Activated B cell treated with CpG ODN at 0.5 μM for 24 hours (primary cell): ENCODE results near the gene RFX2. TPM values are rescaled to one million over a fixed set of nuclear protein-coding genes. Genes with fewer than 3 reads are reported as not detected.
"Not testable (repeated sequence)": the region's sequence is repeated elsewhere in the genome, so short reads cannot be mapped to it uniquely, and the experiment has no call there.

Experiments
- ATAC-seq: fragments of 200-7000 bp; cut with Tn5 transposase; one replicate; pipeline ENCODE4 v1.10.0; 2021; ENCODE audit warnings: low read depth, mild to moderate bottlenecking, moderate library complexity
- CTCF ChIA-PET: fragments of 350-600 bp; sonication (Branson Sonifier 250); formaldehyde crosslinking; loops from one replicate; lab custom pipeline; 2021; ENCODE audit warnings: antibody characterized with exemption; lab: Charles Lee
- POLR2A ChIA-PET: fragments of 350-600 bp; sonication (Branson Sonifier 250); formaldehyde crosslinking; loops from one replicate; lab custom pipeline; 2021; ENCODE audit warnings: antibody characterized with exemption; lab: Charles Lee
- DNase-seq: peaks from one replicate; pipeline ENCODE4 v3.0.0; 2022
- H3K27ac Mint-ChIP-seq: one replicate; pipeline ENCODE4 v1.8.0; 2020; ENCODE audit warnings: mixed read lengths
- H3K27me3 Mint-ChIP-seq: one replicate; pipeline ENCODE4 v1.8.0; 2021; ENCODE audit warnings: mixed read lengths
- H3K36me3 Mint-ChIP-seq: one replicate; pipeline ENCODE4 v1.8.0; 2021; ENCODE audit warnings: low read depth, mixed read lengths
- H3K4me1 Mint-ChIP-seq: one replicate; pipeline ENCODE4 v1.8.0; 2021; ENCODE audit warnings: mixed read lengths
- H3K4me3 Mint-ChIP-seq: one replicate; pipeline ENCODE4 v1.8.0; 2020; ENCODE audit warnings: mild to moderate bottlenecking, mixed read lengths
- H3K9me3 Mint-ChIP-seq: one replicate; pipeline ENCODE4 v1.8.0; 2020; ENCODE audit warnings: mixed read lengths
- CTCF ChIP-seq: fragments of 200-600 bp; IDR thresholded peaks from one replicate; pipeline ENCODE4 v1.8.0; 2022; ENCODE audit warnings: antibody characterized with exemption, mild to moderate bottlenecking
- intact Hi-C: fragments of 100-400 bp; cut with micrococcal nuclease; formaldehyde crosslinking; loops from one replicate; pipeline ENCODE4 v1.15.1; 2024
- total RNA-seq: library from RNA; stranded (reverse); gene quantifications from 2 replicates; pipeline ENCODE4 v1.2.3, GENCODE V29; 2022

Gene RFX2
- total RNA-seq, 1 donor from 2014 or later = 7.0 TPM

- H3K4me1 Mint-ChIP-seq = peaks cover 23% of the 10 kb centered on the region
- ATAC-seq = peak; percentile 61
- DNase-seq = peak; percentile 48
- no peak for TF ChIP-seq CTCF
- peak overlapping the region; percentile 78 for H3K4me3 Mint-ChIP-seq
- no peaks in the 10 kb centered on the region for H3K36me3 Mint-ChIP-seq
- CTCF ChIA-PET = interaction anchor here (0.6 to 4.0 kb wide), 8 partner anchors 8 to 139 kb away, joined by 3 to 24 read pairs (median 4); no protein-coding TSS in a partner anchor
- no peaks in the 10 kb centered on the region for H3K27me3 Mint-ChIP-seq
- H3K9me3 Mint-ChIP-seq = no peaks in the 10 kb centered on the region
- POLR2A ChIA-PET = interaction anchor here (1.0 kb wide), 1 partner anchor 36 kb away, joined by 3 read pairs; no protein-coding TSS in a partner anchor
- intact Hi-C loops = loop anchor here (1.0 to 5.0 kb wide), 5 partner anchors 19 to 138 kb away; no protein-coding TSS in a partner anchor
- no peak overlapping the region for H3K27ac Mint-ChIP-seq
These were observed 123.1 kb downstream of the RFX2 start for GRCh38 chr19:5987077-5987818.

- intact Hi-C loops = loop anchor here (5.0 kb wide), 1 partner anchor 51 kb away; no protein-coding TSS in a partner anchor
- DNase-seq, H3K4me3 Mint-ChIP-seq, H3K27ac Mint-ChIP-seq, POLR2A ChIA-PET, H3K9me3 Mint-ChIP-seq, H3K27me3 Mint-ChIP-seq, H3K36me3 Mint-ChIP-seq, ATAC-seq: not testable (repeated sequence)
- peaks cover 16% of the 10 kb centered on the region for H3K4me1 Mint-ChIP-seq
- CTCF ChIA-PET = interaction anchor here (2.3 to 4.0 kb wide), 2 partner anchors 18 to 37 kb away, joined by 12 to 24 read pairs; no protein-coding TSS in a partner anchor
These were observed 124.5 kb downstream of the RFX2 start for GRCh38 chr19:5985837-5986236.

GRCh38 chr19:5985098-5985783, 125.1 kb downstream of the RFX2 start:
- H3K27me3 Mint-ChIP-seq = no peaks in the 10 kb centered on the region
- ChIA-PET CTCF (interaction anchor here (1.2 to 4.0 kb wide), 5 partner anchors 18 to 181 kb away, joined by 3 to 24 read pairs (median 7); no protein-coding TSS in a partner anchor), POLR2A (no interaction called here)
- H3K27ac Mint-ChIP-seq = no peak overlapping the region
- H3K4me3 Mint-ChIP-seq = no peak overlapping the region
- intact Hi-C loops = loop anchor here (5.0 kb wide), 1 partner anchor 52 kb away; no protein-coding TSS in a partner anchor
- DNase-seq = no peak
- TF ChIP-seq CTCF = no peak
- peaks cover 12% of the 10 kb centered on the region for H3K4me1 Mint-ChIP-seq
- H3K9me3 Mint-ChIP-seq = no peaks in the 10 kb centered on the region
- ATAC-seq = no peak
- no peaks in the 10 kb centered on the region for H3K36me3 Mint-ChIP-seq

- H3K9me3 Mint-ChIP-seq = no peaks in the 10 kb centered on the region
- intact Hi-C loops = no loop called here
- H3K4me3 Mint-ChIP-seq = no peak overlapping the region
- H3K27ac Mint-ChIP-seq = no peak overlapping the region
- POLR2A ChIA-PET = no interaction called here
- TF ChIP-seq CTCF = no peak
- ATAC-seq (no peak), DNase-seq (no peak)
- no peaks in the 10 kb centered on the region for H3K36me3 Mint-ChIP-seq
- H3K27me3 Mint-ChIP-seq = no peaks in the 10 kb centered on the region
- peaks cover 10% of the 10 kb centered on the region for H3K4me1 Mint-ChIP-seq
- CTCF ChIA-PET = interaction anchor here (0.9 to 4.0 kb wide), 6 partner anchors 17 to 181 kb away, joined by 3 to 24 read pairs (median 6); no protein-coding TSS in a partner anchor
These were observed 125.7 kb downstream of the RFX2 start for GRCh38 chr19:5984600-5984999.

GRCh38 chr19:5983367-5983955, 126.8 kb downstream of the RFX2 start:
- ATAC-seq = no peak
- ChIA-PET CTCF (interaction anchor here (1.4 kb wide), 1 partner anchor 58 kb away, joined by 7 read pairs; no protein-coding TSS in a partner anchor), POLR2A (interaction anchor here (0.5 kb wide), 1 partner anchor 1401 kb away, joined by 3 read pairs; no protein-coding TSS in a partner anchor)
- H3K4me1 Mint-ChIP-seq = peaks cover 17% of the 10 kb centered on the region
- no peaks in the 10 kb centered on the region for H3K36me3 Mint-ChIP-seq
- no peak overlapping the region for H3K4me3 Mint-ChIP-seq
- no peak for TF ChIP-seq CTCF
- no peaks in the 10 kb centered on the region for H3K27me3 Mint-ChIP-seq
- no peak overlapping the region for H3K27ac Mint-ChIP-seq
- no peaks in the 10 kb centered on the region for H3K9me3 Mint-ChIP-seq
- DNase-seq = no peak
- intact Hi-C loops = no loop called here
